ENCODE data around the gene LRSAM1.
A peak's percentile ranks its signal among the peaks of the same experiment; 100 is the strongest.

DNA sequence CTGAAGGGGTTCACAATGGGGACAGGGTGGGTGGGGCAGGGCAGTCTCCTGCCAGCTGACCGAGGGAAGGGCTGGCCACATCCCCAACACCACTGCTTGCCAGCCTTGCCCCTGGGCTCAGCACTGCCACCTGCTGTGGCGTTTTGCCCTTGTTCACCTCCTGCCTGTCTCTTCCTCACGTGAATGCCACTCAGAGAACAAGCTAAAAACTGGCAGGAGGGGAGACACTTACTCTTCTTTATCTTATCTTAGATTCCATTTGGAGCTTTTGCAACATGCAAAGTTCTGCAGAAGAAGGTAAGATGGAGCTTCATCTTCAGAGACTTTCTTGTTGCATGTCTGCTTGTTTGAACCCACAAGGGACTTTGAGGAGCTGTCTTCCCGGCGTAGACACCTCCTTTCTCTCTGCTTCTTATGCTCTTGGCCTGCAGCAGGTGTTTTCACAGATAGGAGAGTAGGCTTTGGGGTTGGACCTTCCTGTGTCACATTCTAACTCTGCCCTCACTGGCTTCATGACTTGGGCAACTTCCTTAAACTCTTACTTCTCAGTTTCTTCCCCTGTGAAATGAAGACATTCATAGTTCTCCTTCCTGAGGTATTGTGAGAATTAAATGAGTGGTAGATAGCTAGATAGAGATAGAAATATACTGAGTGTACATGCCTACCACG lies 4.1 kb downstream of the LRSAM1 start:
- no peak for TF ChIP-seq ZFP30 (CRISPR knock-in tag; IDR thresholded peaks at IDR 0.05; ENCODE audit: borderline replicate concordance)
- TF ChIP-seq MAFG (tag; conservative IDR thresholded peaks at IDR 0.05) = no peak
- TF ChIP-seq BRCA1 (IDR thresholded peaks at IDR 0.05) = no peak
- TF ChIP-seq BRCA1 (CRISPR knock-in tag; IDR thresholded peaks at IDR 0.05) = no peak
- no peak for TF ChIP-seq ZNF407 (IDR thresholded peaks at IDR 0.05; ENCODE audit: low read depth)
- peak; percentile 14 to 41 (median 29); a peak in 3 of 6 replicates for TF ChIP-seq CTCF (IDR thresholded peaks at IDR 0.05 in 2 of 3, conservative IDR thresholded peaks at IDR 0.05 in 1 of 3; ENCODE audit: insufficient read depth in 2 of 3, low read depth in 1 of 3, low read length in 3 of 3)
- no peak for TF ChIP-seq ZNF398 (CRISPR knock-in tag; IDR thresholded peaks at IDR 0.05)
- no peak for TF ChIP-seq PRPF4 (IDR thresholded peaks at IDR 0.05; ENCODE audit: insufficient read depth, low read depth, low read length, poor library complexity, severe bottlenecking)
- no peak for TF ChIP-seq ZBTB17 (CRISPR knock-in tag; IDR thresholded peaks at IDR 0.05)
- no peak for TF ChIP-seq CBX2 (IDR thresholded peaks at IDR 0.05; ENCODE audit: insufficient read depth, low read length, poor library complexity, severe bottlenecking)
- TF ChIP-seq NR2F6 (CRISPR knock-in tag; IDR thresholded peaks at IDR 0.05) = no peak
- TF ChIP-seq SMARCC2 (IDR thresholded peaks at IDR 0.05; ENCODE audit: low read depth) = no peak
- no peak for TF ChIP-seq JUNB (CRISPR knock-in tag; conservative IDR thresholded peaks at IDR 0.05)
- no peak for TF ChIP-seq TSHZ1 (CRISPR knock-in tag; IDR thresholded peaks at IDR 0.05)
- TF ChIP-seq CREB1 (IDR thresholded peaks at IDR 0.05) = no peak
- no peak for TF ChIP-seq CREB1 (CRISPR knock-in tag; IDR thresholded peaks at IDR 0.05)

All from K562 (cell line).